ENCODE data around the gene LTF. TPM values are rescaled to one million over a fixed set of nuclear protein-coding genes. Genes with fewer than 3 reads are reported as not detected.

Gene LTF
- total RNA-seq, 2 experiments from 2014 or later: not detected

DNA sequence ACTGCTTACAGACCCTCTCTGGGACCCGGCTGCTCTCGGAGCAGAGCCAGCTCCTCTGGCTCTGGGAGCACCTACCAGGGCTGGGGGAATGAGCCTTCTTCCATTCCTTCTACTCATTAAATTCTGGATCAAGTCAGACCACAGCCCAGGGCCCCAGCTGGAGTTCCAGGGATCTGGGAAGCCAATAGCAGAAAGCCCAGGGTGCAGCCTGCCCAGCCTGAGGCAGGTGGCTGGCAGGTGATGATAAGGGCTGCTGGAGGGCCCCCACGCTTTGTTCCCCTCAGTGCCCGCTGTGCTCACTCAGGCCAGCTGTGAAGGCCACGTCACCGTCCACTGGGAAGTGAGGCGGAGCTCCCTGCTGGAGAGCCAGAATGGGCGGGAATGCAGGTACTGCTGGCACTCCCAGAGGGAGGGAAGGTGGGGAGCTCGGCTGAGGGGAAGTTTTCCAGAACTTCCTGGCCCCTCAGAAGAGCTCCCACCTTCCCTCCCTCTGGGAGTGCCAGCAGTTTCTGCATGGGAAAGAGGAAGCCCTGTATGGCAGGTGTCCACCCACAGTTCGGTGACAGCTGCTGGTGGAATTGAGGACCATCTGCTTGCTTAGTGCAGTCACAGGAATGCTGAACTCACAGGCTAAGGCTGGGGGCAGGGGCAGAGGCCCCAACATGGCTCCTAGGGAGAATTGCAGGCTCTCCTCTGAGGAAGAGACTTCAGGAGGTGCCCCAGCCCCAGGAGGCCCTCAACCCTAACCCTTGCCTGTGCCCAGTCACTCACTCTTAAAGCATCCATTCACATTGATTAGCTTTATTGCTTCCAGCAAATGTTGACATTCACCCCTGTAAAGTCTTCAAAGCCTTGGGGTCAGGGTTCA is 20.4 kb upstream of the LTF start:
- no peaks in the 10 kb centered on the region for H3K36me3 Mint-ChIP-seq
- DNase-seq: no peak
- peaks cover 17% of the 10 kb centered on the region for H3K4me1 Mint-ChIP-seq
- no peaks in the 10 kb centered on the region for H3K9me3 Mint-ChIP-seq (ENCODE audit: low read depth)
- ATAC-seq: no peak
- CTCF ChIA-PET: interaction anchor here (0.5 to 12.1 kb wide), 5 partner anchors 24 to 144 kb away, joined by 3 to 294 read pairs (median 3); no protein-coding TSS in a partner anchor
- no peak overlapping the region for H3K4me3 Mint-ChIP-seq
- H3K27me3 Mint-ChIP-seq: peaks cover 23% of the 10 kb centered on the region
- no peak overlapping the region for H3K27ac Mint-ChIP-seq

GRCh38 chr3:46484388-46484787 is 19.7 kb upstream of the LTF start:
- Mint-ChIP-seq H3K27me3 (peaks cover 25% of the 10 kb centered on the region), H3K4me1 (peaks cover 9% of the 10 kb centered on the region), H3K36me3 (no peaks in the 10 kb centered on the region), H3K27ac (no peak overlapping the region), H3K4me3 (no peak overlapping the region), H3K9me3 (ENCODE audit: low read depth) (no peaks in the 10 kb centered on the region)
- no peak for ATAC-seq
- CTCF ChIA-PET: interaction anchor here (0.5 to 12.1 kb wide), 4 partner anchors 23 to 145 kb away, joined by 3 to 294 read pairs (median 116); no protein-coding TSS in a partner anchor
- DNase-seq: no peak

DNA sequence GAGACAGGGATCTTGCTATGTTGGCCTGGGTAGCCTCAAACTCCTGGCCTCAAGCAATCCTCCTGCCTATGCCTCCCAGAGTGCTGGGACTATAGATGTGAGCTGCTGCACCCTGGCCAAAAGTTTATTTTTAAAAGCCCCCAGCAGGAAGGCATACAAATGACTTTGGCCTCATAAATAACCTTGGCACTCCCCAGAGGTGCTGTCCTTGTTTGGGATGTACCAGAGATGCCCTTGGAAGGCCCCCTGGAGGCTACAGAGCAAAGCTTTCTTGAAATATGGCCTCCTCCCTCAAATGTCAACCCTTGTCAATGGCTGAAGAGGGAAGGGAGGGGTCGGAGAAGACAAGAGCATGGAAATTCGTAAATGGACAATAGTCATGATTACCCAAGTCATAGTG is 19.1 kb upstream of the LTF start:
- no peak for DNase-seq
- no peak overlapping the region for H3K4me3 Mint-ChIP-seq
- H3K27me3 Mint-ChIP-seq: peaks cover 25% of the 10 kb centered on the region
- no peak for ATAC-seq
- CTCF ChIA-PET: interaction anchor here (1.0 to 12.1 kb wide), 3 partner anchors 58 to 145 kb away, joined by 3 to 294 read pairs (median 228); no protein-coding TSS in a partner anchor
- peaks cover 4% of the 10 kb centered on the region for H3K4me1 Mint-ChIP-seq
- no peak overlapping the region for H3K27ac Mint-ChIP-seq
- H3K9me3 Mint-ChIP-seq (ENCODE audit: low read depth): no peaks in the 10 kb centered on the region
- no peaks in the 10 kb centered on the region for H3K36me3 Mint-ChIP-seq

- CTCF ChIA-PET: interaction anchor here (1.0 to 12.1 kb wide), 4 partner anchors 59 to 147 kb away, joined by 3 to 294 read pairs (median 116); no protein-coding TSS in a partner anchor
- Mint-ChIP-seq H3K4me3 (no peak overlapping the region), H3K36me3 (no peaks in the 10 kb centered on the region), H3K9me3 (ENCODE audit: low read depth) (no peaks in the 10 kb centered on the region), H3K27me3 (peaks cover 27% of the 10 kb centered on the region), H3K27ac (no peak overlapping the region), H3K4me1 (no peaks in the 10 kb centered on the region)
- no peak for DNase-seq
- no peak for ATAC-seq
Observed at GRCh38 chr3:46482632-46483350, 18.1 kb upstream of the LTF start.

DNA sequence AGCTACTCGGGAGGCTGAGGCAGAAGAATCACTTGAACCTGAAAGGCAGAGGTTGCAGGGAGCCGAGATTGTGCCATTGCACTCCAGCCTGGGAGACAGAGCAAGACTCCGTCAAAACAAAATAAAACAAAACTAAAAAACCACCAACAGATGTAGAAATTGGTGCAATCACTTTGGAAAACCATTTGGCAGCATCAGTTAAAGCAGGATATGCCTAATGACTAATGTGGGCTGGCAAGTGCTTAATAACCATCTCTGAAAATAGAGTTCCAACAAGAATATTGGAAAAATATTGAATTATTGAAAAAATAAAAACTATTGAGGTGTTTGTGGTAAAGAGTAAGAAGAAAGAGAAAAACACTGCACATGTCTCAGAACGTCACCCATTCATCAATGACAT is 16.9 kb upstream of the LTF start:
- no peak for DNase-seq
- H3K9me3 Mint-ChIP-seq (ENCODE audit: low read depth): no peaks in the 10 kb centered on the region
- H3K4me1 Mint-ChIP-seq: no peaks in the 10 kb centered on the region
- H3K27ac Mint-ChIP-seq: no peak overlapping the region
- CTCF ChIA-PET: interaction anchor here (1.0 to 12.1 kb wide), 3 partner anchors 11 to 148 kb away, joined by 3 to 294 read pairs (median 3); no protein-coding TSS in a partner anchor
- no peak overlapping the region for H3K4me3 Mint-ChIP-seq
- no peak for ATAC-seq
- no peaks in the 10 kb centered on the region for H3K36me3 Mint-ChIP-seq
- peaks cover 29% of the 10 kb centered on the region for H3K27me3 Mint-ChIP-seq

- DNase-seq: no peak
- Mint-ChIP-seq H3K4me1 (no peaks in the 10 kb centered on the region), H3K9me3 (ENCODE audit: low read depth) (no peaks in the 10 kb centered on the region), H3K27ac (no peak overlapping the region), H3K4me3 (no peak overlapping the region), H3K36me3 (no peaks in the 10 kb centered on the region), H3K27me3 (peaks cover 30% of the 10 kb centered on the region)
- CTCF ChIA-PET: interaction anchor here (1.0 to 12.1 kb wide), 4 partner anchors 8 to 149 kb away, joined by 3 to 294 read pairs (median 6); no protein-coding TSS in a partner anchor
- no peak for ATAC-seq
Observed at GRCh38 chr3:46480491-46481195, 15.9 kb upstream of the LTF start.

DNA sequence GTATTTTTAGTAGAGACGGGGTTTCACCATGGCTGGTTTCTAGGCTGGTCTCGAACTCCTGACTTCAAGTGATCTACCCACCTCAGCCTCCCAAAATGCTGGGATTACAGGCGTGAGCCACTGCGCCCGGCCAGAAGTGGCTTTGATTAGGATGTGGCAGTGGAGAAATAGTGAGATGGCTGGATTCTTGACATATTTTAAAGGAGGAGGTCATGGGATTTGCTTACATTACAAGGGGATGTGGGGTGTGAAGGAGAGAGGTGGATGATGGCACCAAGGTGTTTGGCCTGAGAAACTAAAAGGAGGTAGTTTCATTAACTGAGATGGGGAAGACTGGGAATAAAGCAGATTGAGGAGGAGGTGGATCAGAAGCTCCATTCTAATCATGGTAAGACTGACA is 15.0 kb upstream of the LTF start:
- Mint-ChIP-seq H3K4me3 (no peak overlapping the region), H3K9me3 (ENCODE audit: low read depth) (peaks cover 3% of the 10 kb centered on the region), H3K27me3 (peaks cover 39% of the 10 kb centered on the region), H3K27ac (no peak overlapping the region), H3K4me1 (no peaks in the 10 kb centered on the region), H3K36me3 (peaks cover 7% of the 10 kb centered on the region)
- DNase-seq: no peak
- CTCF ChIA-PET: interaction anchor here (1.2 to 12.1 kb wide), 3 partner anchors 9 to 150 kb away, joined by 3 to 294 read pairs (median 8); no protein-coding TSS in a partner anchor
- ATAC-seq: no peak

DNA sequence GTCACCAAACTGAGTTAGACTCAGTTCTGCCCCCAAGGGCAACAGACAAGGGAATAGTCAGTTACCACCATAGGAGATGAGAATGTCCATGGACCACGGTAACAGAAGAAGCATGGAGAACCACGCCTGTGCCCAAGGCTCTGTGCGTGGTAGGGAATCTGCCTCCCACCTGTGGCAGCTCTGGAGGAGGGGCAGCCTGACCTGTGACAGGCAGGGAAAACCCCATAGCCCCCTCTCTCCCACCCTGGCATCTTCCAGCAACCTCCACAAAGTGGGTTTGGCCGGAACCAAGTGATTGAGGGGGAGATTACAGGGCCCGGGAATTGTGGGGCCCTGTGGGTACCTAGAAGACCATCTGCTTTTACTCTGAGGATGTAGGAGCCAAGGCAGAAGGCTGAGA is 14.3 kb upstream of the LTF start:
- Mint-ChIP-seq H3K27me3 (peaks cover 45% of the 10 kb centered on the region), H3K36me3 (peaks cover 10% of the 10 kb centered on the region), H3K27ac (no peak overlapping the region), H3K9me3 (ENCODE audit: low read depth) (peaks cover 6% of the 10 kb centered on the region), H3K4me1 (no peaks in the 10 kb centered on the region), H3K4me3 (no peak overlapping the region)
- DNase-seq (no peak), ATAC-seq (no peak)
- CTCF ChIA-PET: no interaction called here

GRCh38 chr3:46478341-46478740 is 13.6 kb upstream of the LTF start:
- ATAC-seq (no peak), DNase-seq (no peak)
- H3K27me3 Mint-ChIP-seq: peaks cover 49% of the 10 kb centered on the region
- H3K4me1 Mint-ChIP-seq: no peaks in the 10 kb centered on the region
- CTCF ChIA-PET: no interaction called here
- peaks cover 10% of the 10 kb centered on the region for H3K36me3 Mint-ChIP-seq
- H3K27ac Mint-ChIP-seq: no peak overlapping the region
- H3K4me3 Mint-ChIP-seq: no peak overlapping the region
- peaks cover 8% of the 10 kb centered on the region for H3K9me3 Mint-ChIP-seq (ENCODE audit: low read depth)

DNA sequence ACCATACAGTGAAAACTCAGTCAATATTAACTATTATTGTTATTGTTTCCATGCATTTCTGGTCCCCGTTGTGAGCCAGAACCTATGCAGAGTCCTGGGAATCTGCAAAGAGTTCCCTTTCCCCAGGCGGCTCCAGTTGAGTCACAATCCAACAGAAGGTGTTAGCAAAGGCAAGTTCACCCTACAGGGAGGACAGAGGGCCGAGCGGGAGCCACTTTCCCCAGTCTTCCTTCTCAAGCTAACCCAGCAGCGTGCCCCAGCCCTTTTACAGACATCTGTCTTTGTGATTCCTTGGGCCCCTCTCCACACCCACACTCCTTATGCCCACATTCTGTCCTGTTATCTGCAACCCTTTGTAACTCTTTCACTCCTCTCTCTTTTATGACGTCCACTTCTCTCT is 13.1 kb upstream of the LTF start:
- peaks cover 55% of the 10 kb centered on the region for H3K27me3 Mint-ChIP-seq
- ATAC-seq (no peak), DNase-seq (no peak)
- H3K36me3 Mint-ChIP-seq: peaks cover 10% of the 10 kb centered on the region
- peaks cover 8% of the 10 kb centered on the region for H3K9me3 Mint-ChIP-seq (ENCODE audit: low read depth)
- H3K4me1 Mint-ChIP-seq: no peaks in the 10 kb centered on the region
- CTCF ChIA-PET: interaction anchor here (1.0 kb wide), 1 partner anchor 16 kb away, joined by 3 read pairs; no protein-coding TSS in a partner anchor
- no peak overlapping the region for H3K27ac Mint-ChIP-seq
- no peak overlapping the region for H3K4me3 Mint-ChIP-seq

GRCh38 chr3:46477145-46477544 is 12.4 kb upstream of the LTF start:
- no peaks in the 10 kb centered on the region for H3K4me1 Mint-ChIP-seq
- no peak overlapping the region for H3K27ac Mint-ChIP-seq
- CTCF ChIA-PET: interaction anchor here (1.0 to 2.6 kb wide), 2 partner anchors 11 to 16 kb away, joined by 3 to 12 read pairs; no protein-coding TSS in a partner anchor
- peak; percentile 28 for DNase-seq
- H3K4me3 Mint-ChIP-seq: no peak overlapping the region
- peaks cover 8% of the 10 kb centered on the region for H3K9me3 Mint-ChIP-seq (ENCODE audit: low read depth)
- H3K36me3 Mint-ChIP-seq: peaks cover 10% of the 10 kb centered on the region
- no peak for ATAC-seq
- H3K27me3 Mint-ChIP-seq: peaks cover 58% of the 10 kb centered on the region

DNA sequence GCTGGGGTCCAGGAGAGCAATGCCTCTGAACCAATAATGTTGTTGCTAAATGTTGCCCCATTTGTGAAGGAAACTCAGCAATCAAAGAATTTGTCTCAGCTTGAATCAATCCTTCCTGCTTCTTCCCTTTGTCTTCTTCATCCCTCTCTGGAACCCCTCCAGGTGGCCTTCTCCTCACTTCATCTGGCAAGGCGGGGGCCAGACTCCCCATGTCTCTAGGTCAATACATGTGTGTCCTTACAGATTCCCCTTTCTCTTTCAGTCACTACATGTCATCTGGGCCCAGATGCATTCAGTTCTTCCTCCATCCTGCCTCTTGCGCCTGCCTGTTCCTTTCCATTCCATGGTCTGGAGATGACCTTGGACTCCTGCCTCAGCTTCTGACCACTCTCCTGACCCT is 8.0 kb upstream of the LTF start:
- Mint-ChIP-seq H3K4me1 (no peaks in the 10 kb centered on the region), H3K4me3 (no peak overlapping the region), H3K27me3 (peaks cover 47% of the 10 kb centered on the region), H3K36me3 (peaks cover 10% of the 10 kb centered on the region), H3K9me3 (ENCODE audit: low read depth) (peaks cover 8% of the 10 kb centered on the region), H3K27ac (no peak overlapping the region)
- CTCF ChIA-PET: interaction anchor here (3.1 kb wide), 1 partner anchor 16 kb away, joined by 11 read pairs; no protein-coding TSS in a partner anchor
- ATAC-seq: no peak
- DNase-seq: peak; percentile 22
